Neural progenitor cell (in vitro differentiated cells): ENCODE measurements around the gene ORC3. TPM values are rescaled to one million over a fixed set of nuclear protein-coding genes. Genes with fewer than 3 reads are reported as not detected.

Source experiments
- DNase-seq: peaks from one replicate; pipeline ENCODE4 v3.0.0-alpha.2; 2016; ENCODE audit warnings: low spot score
- H2AFZ ChIP-seq: fragments of 200-600 bp; sonication (generic); replicated peaks from 2 replicates; pipeline ENCODE4 v1.6.1; 2016; ENCODE audit warnings: antibody characterized with exemption
- H3F3A ChIP-seq: fragments of 200-600 bp; sonication (generic); 2 replicates; pipeline ENCODE4 v1.6.1; 2016; ENCODE audit warnings: antibody characterized with exemption, low read depth
- H3K27ac ChIP-seq: fragments of 200-600 bp; sonication (generic); 2 replicates; pipeline ENCODE4 v1.5.1; 2016; ENCODE audit warnings: mild to moderate bottlenecking
- H3K27me3 ChIP-seq: fragments of 200-600 bp; sonication (generic); 2 replicates; pipeline ENCODE4 v1.6.1; 2016; ENCODE audit warnings: mild to moderate bottlenecking, moderate library complexity
- H3K36me3 ChIP-seq: fragments of 200-600 bp; sonication (generic); 2 replicates; pipeline ENCODE4 v1.5.1; 2016
- H3K4me1 ChIP-seq: fragments of 200-600 bp; sonication (generic); 2 replicates; pipeline ENCODE4 v1.6.1; 2016; ENCODE audit warnings: mixed run types
- H3K4me2 ChIP-seq: fragments of 200-600 bp; sonication (generic); 2 replicates; pipeline ENCODE4 v1.6.1; 2016
- H3K4me3 ChIP-seq: fragments of 200-600 bp; sonication (generic); 2 replicates; pipeline ENCODE4 v1.5.1; 2016
- H3K79me2 ChIP-seq: fragments of 200-600 bp; sonication (generic); 2 replicates; pipeline ENCODE4 v1.6.1; 2016; ENCODE audit warnings: low read depth
- H3K9ac ChIP-seq: fragments of 200-600 bp; sonication (generic); 2 replicates; pipeline ENCODE4 v1.6.1; 2016
- H3K9me3 ChIP-seq: fragments of 200-600 bp; sonication (generic); 2 replicates; pipeline ENCODE4 v1.5.1; 2016; ENCODE audit warnings: low read depth
- H4K20me1 ChIP-seq: fragments of 200-600 bp; sonication (generic); 2 replicates; pipeline ENCODE4 v1.6.1; 2016; ENCODE audit warnings: low read depth
- H3K27ac Mint-ChIP-seq: 3 replicates; pipeline ENCODE4 v1.8.0; 2021; ENCODE audit warnings: mixed read lengths
- H3K27me3 Mint-ChIP-seq: 2 replicates; pipeline ENCODE4 v1.8.0; 2022; ENCODE audit warnings: low read depth, mild to moderate bottlenecking, inconsistent platforms, moderate library complexity, mixed read lengths; ENCODE audit not compliant: insufficient read depth
- H3K36me3 Mint-ChIP-seq: 3 replicates; pipeline ENCODE4 v1.8.0; 2021; ENCODE audit warnings: mixed read lengths
- H3K4me1 Mint-ChIP-seq: 3 replicates; pipeline ENCODE4 v1.8.0; 2021; ENCODE audit warnings: mixed read lengths
- H3K4me3 Mint-ChIP-seq: 3 replicates; pipeline ENCODE4 v1.8.0; 2021; ENCODE audit warnings: mild to moderate bottlenecking, moderate library complexity, mixed read lengths
- H3K9me3 Mint-ChIP-seq: 3 replicates; pipeline ENCODE4 v1.8.0; 2020; ENCODE audit warnings: mixed read lengths
- CTCF ChIP-seq: fragments of 200-600 bp; sonication (generic); IDR thresholded peaks from 2 replicates; pipeline ENCODE4 v1.5.1; 2017; ENCODE audit warnings: antibody characterized with exemption, mild to moderate bottlenecking
- EZH2 ChIP-seq: fragments of 200-600 bp; sonication (generic); IDR thresholded peaks from 2 replicates; pipeline ENCODE4 v1.6.1; 2017; ENCODE audit warnings: antibody characterized with exemption, mild to moderate bottlenecking, moderate library complexity
- EZH2phosphoT487 ChIP-seq: fragments of 200-600 bp; sonication (generic); IDR thresholded peaks from 2 replicates; pipeline ENCODE4 v1.6.1; 2017; ENCODE audit warnings: antibody characterized with exemption
- total RNA-seq: library from RNA; depleted of rRNA; stranded (reverse); fragments of >200 nt; gene quantifications from 2 replicates; pipeline ENCODE4 v1.2.3, GENCODE V29; 2015; ENCODE audit warnings: low replicate concordance

ORC3 gene
- total RNA-seq, 1 donor from 2014 or later: 99.3 TPM

- H4K20me1 ChIP-seq: no peaks in the 10 kb centered on the region
- H3K9me3 ChIP-seq: no peaks in the 10 kb centered on the region
- no peak overlapping the region for H3K4me3 ChIP-seq
- TF ChIP-seq EZH2 (no peak), EZH2phosphoT487 (no peak), CTCF (no peak)
- no peak overlapping the region for H3K4me2 ChIP-seq
- DNase-seq: no peak
- no peak overlapping the region for H3K27ac ChIP-seq
- H3F3A ChIP-seq: no peaks in the 10 kb centered on the region
- no peaks in the 10 kb centered on the region for H3K79me2 ChIP-seq
- peaks cover 13% of the 10 kb centered on the region for H3K36me3 ChIP-seq
- Mint-ChIP-seq H3K4me3 (no peak overlapping the region), H3K9me3 (no peaks in the 10 kb centered on the region), H3K36me3 (peaks cover 26% of the 10 kb centered on the region), H3K27me3 (no peaks in the 10 kb centered on the region), H3K4me1 (no peaks in the 10 kb centered on the region), H3K27ac (no peak overlapping the region)
- H3K4me1 ChIP-seq: no peaks in the 10 kb centered on the region
- H2AFZ ChIP-seq: no peak overlapping the region
- no peaks in the 10 kb centered on the region for H3K27me3 ChIP-seq
- no peak overlapping the region for H3K9ac ChIP-seq
Measured at GRCh38 chr6:87541744-87542143, 48.2 kb upstream of the ORC3 start.

- H3K4me1 ChIP-seq: no peaks in the 10 kb centered on the region
- TF ChIP-seq CTCF (no peak), EZH2 (no peak), EZH2phosphoT487 (no peak)
- no peak overlapping the region for H3K4me3 ChIP-seq
- Mint-ChIP-seq H3K27me3 (no peaks in the 10 kb centered on the region), H3K27ac (no peak overlapping the region), H3K4me1 (no peaks in the 10 kb centered on the region), H3K36me3 (peaks cover 26% of the 10 kb centered on the region), H3K9me3 (no peaks in the 10 kb centered on the region), H3K4me3 (no peak overlapping the region)
- no peaks in the 10 kb centered on the region for H3K27me3 ChIP-seq
- no peak overlapping the region for H3K27ac ChIP-seq
- no peaks in the 10 kb centered on the region for H3K9me3 ChIP-seq
- no peak overlapping the region for H2AFZ ChIP-seq
- H3K79me2 ChIP-seq: no peaks in the 10 kb centered on the region
- no peak for DNase-seq
- peaks cover 17% of the 10 kb centered on the region for H3K36me3 ChIP-seq
- H3K4me2 ChIP-seq: no peak overlapping the region
- no peaks in the 10 kb centered on the region for H3F3A ChIP-seq
- H3K9ac ChIP-seq: no peak overlapping the region
- H4K20me1 ChIP-seq: no peaks in the 10 kb centered on the region
Measured at GRCh38 chr6:87543696-87544473, 46.0 kb upstream of the ORC3 start.

- Histone ChIP-seq H3K27ac (no peak overlapping the region), H3F3A (no peaks in the 10 kb centered on the region), H3K4me3 (no peak overlapping the region), H3K9me3 (no peaks in the 10 kb centered on the region), H3K36me3 (peaks cover 18% of the 10 kb centered on the region), H3K79me2 (no peaks in the 10 kb centered on the region), H3K9ac (no peak overlapping the region), H3K4me1 (no peaks in the 10 kb centered on the region), H3K4me2 (no peak overlapping the region), H3K27me3 (no peaks in the 10 kb centered on the region), H4K20me1 (no peaks in the 10 kb centered on the region), H2AFZ (no peak overlapping the region)
- Mint-ChIP-seq H3K27ac (no peak overlapping the region), H3K27me3 (no peaks in the 10 kb centered on the region), H3K9me3 (no peaks in the 10 kb centered on the region), H3K4me1 (no peaks in the 10 kb centered on the region), H3K36me3 (peaks cover 24% of the 10 kb centered on the region), H3K4me3 (no peak overlapping the region)
- no peak for DNase-seq
- TF ChIP-seq EZH2 (no peak), CTCF (no peak), EZH2phosphoT487 (no peak)
Measured at GRCh38 chr6:87544474-87544735, 45.5 kb upstream of the ORC3 start.
